ENCODE results near the gene NDUFS8.

Gene NDUFS8

GRCh38 chr11:67998150-67999045, 32.1 kb upstream of the NDUFS8 start:
- H3K4me2 ChIP-seq (ENCODE audit: low read length): no peak overlapping the region
- no peaks in the 10 kb centered on the region for H3K9me2 ChIP-seq (replicated peaks; ENCODE audit: control insufficient read depth, low read length)
- H3K27ac ChIP-seq (ENCODE audit: low read depth, low read length): no peak overlapping the region
- no peak overlapping the region for H3K4me3 ChIP-seq (ENCODE audit: low read length)
- peaks cover 6% of the 10 kb centered on the region for H3F3A ChIP-seq (ENCODE audit: control insufficient read depth, insufficient read depth)
- H3K9me3 ChIP-seq (ENCODE audit: control insufficient read depth, insufficient read depth, low read length): no peaks in the 10 kb centered on the region; the same call in 1 of the 2 replicates
- TF ChIP-seq CTCF (IDR thresholded peaks at IDR 0.05; ENCODE audit: low read depth, low read length, poor library complexity, severe bottlenecking) (no peak), EZH2phosphoT487 (IDR thresholded peaks at IDR 0.05; ENCODE audit: borderline replicate concordance, low read length) (no peak)
- peaks cover 34% of the 10 kb centered on the region for H3K4me1 ChIP-seq (ENCODE audit: control insufficient read depth, low read length)
- peaks cover 73% of the 10 kb centered on the region for H3K36me3 ChIP-seq (ENCODE audit: control insufficient read depth, low read length)
- H4K20me1 ChIP-seq (ENCODE audit: control insufficient read depth, insufficient read depth, low read depth, low read length): no peaks in the 10 kb centered on the region
- H3K27me3 ChIP-seq (ENCODE audit: control insufficient read depth, low read length): no peaks in the 10 kb centered on the region
- peaks cover 9% of the 10 kb centered on the region for H3K79me2 ChIP-seq (ENCODE audit: control insufficient read depth, low read length)

GRCh38 chr11:67999201-67999629, 31.3 kb upstream of the NDUFS8 start:
- H3K27ac ChIP-seq (ENCODE audit: low read depth, low read length): no peak overlapping the region
- peaks cover 70% of the 10 kb centered on the region for H3K36me3 ChIP-seq (ENCODE audit: control insufficient read depth, low read length)
- peaks cover 6% of the 10 kb centered on the region for H3F3A ChIP-seq (ENCODE audit: control insufficient read depth, insufficient read depth)
- no peaks in the 10 kb centered on the region for H4K20me1 ChIP-seq (ENCODE audit: control insufficient read depth, insufficient read depth, low read depth, low read length)
- H3K79me2 ChIP-seq (ENCODE audit: control insufficient read depth, low read length): peaks cover 10% of the 10 kb centered on the region
- H3K27me3 ChIP-seq (ENCODE audit: control insufficient read depth, low read length): no peaks in the 10 kb centered on the region
- H3K9me3 ChIP-seq (ENCODE audit: control insufficient read depth, insufficient read depth, low read length): no peaks in the 10 kb centered on the region; the same call in 1 of the 2 replicates
- H3K4me1 ChIP-seq (ENCODE audit: control insufficient read depth, low read length): peaks cover 32% of the 10 kb centered on the region
- TF ChIP-seq CTCF (IDR thresholded peaks at IDR 0.05; ENCODE audit: low read depth, low read length, poor library complexity, severe bottlenecking): no peak
- TF ChIP-seq EZH2phosphoT487 (IDR thresholded peaks at IDR 0.05; ENCODE audit: borderline replicate concordance, low read length): no peak
- H3K4me3 ChIP-seq (ENCODE audit: low read length): no peak overlapping the region
- no peaks in the 10 kb centered on the region for H3K9me2 ChIP-seq (replicated peaks; ENCODE audit: control insufficient read depth, low read length)
- H3K4me2 ChIP-seq (ENCODE audit: low read length): no peak overlapping the region

- H3K4me1 ChIP-seq (ENCODE audit: control insufficient read depth, low read length): peaks cover 32% of the 10 kb centered on the region
- H3K27ac ChIP-seq (ENCODE audit: low read depth, low read length): no peak overlapping the region
Observed at GRCh38 chr11:67999704-68000103, 30.8 kb upstream of the NDUFS8 start.

More at GRCh38 chr11:67999704-68000103, 30.8 kb upstream of the NDUFS8 start:
- H3K36me3 ChIP-seq (ENCODE audit: control insufficient read depth, low read length): peaks cover 66% of the 10 kb centered on the region
- H3K9me3 ChIP-seq (ENCODE audit: control insufficient read depth, insufficient read depth, low read length): no peaks in the 10 kb centered on the region; the same call in 1 of the 2 replicates
- TF ChIP-seq CTCF (IDR thresholded peaks at IDR 0.05; ENCODE audit: low read depth, low read length, poor library complexity, severe bottlenecking) (no peak), EZH2phosphoT487 (IDR thresholded peaks at IDR 0.05; ENCODE audit: borderline replicate concordance, low read length) (no peak)
- H3F3A ChIP-seq (ENCODE audit: control insufficient read depth, insufficient read depth): peaks cover 6% of the 10 kb centered on the region
- no peaks in the 10 kb centered on the region for H3K27me3 ChIP-seq (ENCODE audit: control insufficient read depth, low read length)
- no peak overlapping the region for H3K4me2 ChIP-seq (ENCODE audit: low read length)
- H3K79me2 ChIP-seq (ENCODE audit: control insufficient read depth, low read length): peaks cover 13% of the 10 kb centered on the region
- H4K20me1 ChIP-seq (ENCODE audit: control insufficient read depth, insufficient read depth, low read depth, low read length): no peaks in the 10 kb centered on the region
- no peak overlapping the region for H3K4me3 ChIP-seq (ENCODE audit: low read length)
- H3K9me2 ChIP-seq (replicated peaks; ENCODE audit: control insufficient read depth, low read length): no peaks in the 10 kb centered on the region

Measured in DOHH2 (cell line).